ENCODE data around the gene CNTN2.

CNTN2 gene

DNA sequence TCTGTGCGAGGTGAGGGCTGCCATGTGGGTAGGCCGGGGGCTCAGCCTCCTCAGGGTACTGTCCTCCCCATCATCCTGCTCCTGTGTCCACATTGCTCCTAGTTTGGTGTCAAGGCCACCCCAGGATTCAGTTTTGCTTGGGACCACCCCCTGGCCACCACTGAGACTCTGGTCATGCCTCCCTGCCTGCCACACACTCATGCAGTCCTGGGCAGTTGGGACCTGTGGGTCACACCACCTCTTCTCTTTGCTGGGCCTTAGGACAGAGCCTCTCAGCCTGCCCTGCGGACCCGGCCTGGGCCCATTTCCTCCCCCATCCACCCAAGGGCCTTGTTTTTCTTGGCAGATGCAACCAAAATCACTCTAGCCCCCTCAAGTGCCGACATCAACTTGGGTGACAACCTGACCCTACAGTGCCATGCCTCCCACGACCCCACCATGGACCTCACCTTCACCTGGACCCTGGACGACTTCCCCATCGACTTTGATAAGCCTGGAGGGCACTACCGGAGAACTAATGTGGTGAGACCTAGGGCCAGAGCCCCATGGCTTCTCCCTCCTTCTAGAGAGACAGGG lies 21.8 kb downstream of the CNTN2 start:
- no peak overlapping the region for H3K4me3 ChIP-seq (ENCODE audit: low read depth, low read length)
- TF ChIP-seq, protein P1, sequence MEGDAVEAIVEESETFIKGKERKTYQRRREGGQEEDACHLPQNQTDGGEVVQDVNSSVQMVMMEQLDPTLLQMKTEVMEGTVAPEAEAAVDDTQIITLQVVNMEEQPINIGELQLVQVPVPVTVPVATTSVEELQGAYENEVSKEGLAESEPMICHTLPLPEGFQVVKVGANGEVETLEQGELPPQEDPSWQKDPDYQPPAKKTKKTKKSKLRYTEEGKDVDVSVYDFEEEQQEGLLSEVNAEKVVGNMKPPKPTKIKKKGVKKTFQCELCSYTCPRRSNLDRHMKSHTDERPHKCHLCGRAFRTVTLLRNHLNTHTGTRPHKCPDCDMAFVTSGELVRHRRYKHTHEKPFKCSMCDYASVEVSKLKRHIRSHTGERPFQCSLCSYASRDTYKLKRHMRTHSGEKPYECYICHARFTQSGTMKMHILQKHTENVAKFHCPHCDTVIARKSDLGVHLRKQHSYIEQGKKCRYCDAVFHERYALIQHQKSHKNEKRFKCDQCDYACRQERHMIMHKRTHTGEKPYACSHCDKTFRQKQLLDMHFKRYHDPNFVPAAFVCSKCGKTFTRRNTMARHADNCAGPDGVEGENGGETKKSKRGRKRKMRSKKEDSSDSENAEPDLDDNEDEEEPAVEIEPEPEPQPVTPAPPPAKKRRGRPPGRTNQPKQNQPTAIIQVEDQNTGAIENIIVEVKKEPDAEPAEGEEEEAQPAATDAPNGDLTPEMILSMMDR (IDR thresholded peaks at IDR 0.05; ENCODE audit: borderline replicate concordance, insufficient read depth, low read depth, low read length) = no peak

- H3K4me3 ChIP-seq (ENCODE audit: low read depth, low read length) = no peak overlapping the region
- TF ChIP-seq, protein P1 (IDR thresholded peaks at IDR 0.05; ENCODE audit: borderline replicate concordance, insufficient read depth, low read depth, low read length) = no peak
These were observed 22.7 kb downstream of the CNTN2 start for GRCh38 chr1:205065666-205066065.

- no peak overlapping the region for H3K4me3 ChIP-seq (ENCODE audit: low read depth, low read length)
- TF ChIP-seq, protein P1 (IDR thresholded peaks at IDR 0.05; ENCODE audit: borderline replicate concordance, insufficient read depth, low read depth, low read length) = no peak
These were observed 23.3 kb downstream of the CNTN2 start for GRCh38 chr1:205066141-205066818.

- no peak overlapping the region for H3K4me3 ChIP-seq (ENCODE audit: low read depth, low read length)
- TF ChIP-seq, protein P1 (IDR thresholded peaks at IDR 0.05; ENCODE audit: borderline replicate concordance, insufficient read depth, low read depth, low read length) = no peak
These were observed 24.0 kb downstream of the CNTN2 start for GRCh38 chr1:205067031-205067430.

- no peak overlapping the region for H3K4me3 ChIP-seq (ENCODE audit: low read depth, low read length)
- TF ChIP-seq, protein P1 (IDR thresholded peaks at IDR 0.05; ENCODE audit: borderline replicate concordance, insufficient read depth, low read depth, low read length) = no peak
These were observed 25.0 kb downstream of the CNTN2 start for GRCh38 chr1:205068001-205068400.

DNA sequence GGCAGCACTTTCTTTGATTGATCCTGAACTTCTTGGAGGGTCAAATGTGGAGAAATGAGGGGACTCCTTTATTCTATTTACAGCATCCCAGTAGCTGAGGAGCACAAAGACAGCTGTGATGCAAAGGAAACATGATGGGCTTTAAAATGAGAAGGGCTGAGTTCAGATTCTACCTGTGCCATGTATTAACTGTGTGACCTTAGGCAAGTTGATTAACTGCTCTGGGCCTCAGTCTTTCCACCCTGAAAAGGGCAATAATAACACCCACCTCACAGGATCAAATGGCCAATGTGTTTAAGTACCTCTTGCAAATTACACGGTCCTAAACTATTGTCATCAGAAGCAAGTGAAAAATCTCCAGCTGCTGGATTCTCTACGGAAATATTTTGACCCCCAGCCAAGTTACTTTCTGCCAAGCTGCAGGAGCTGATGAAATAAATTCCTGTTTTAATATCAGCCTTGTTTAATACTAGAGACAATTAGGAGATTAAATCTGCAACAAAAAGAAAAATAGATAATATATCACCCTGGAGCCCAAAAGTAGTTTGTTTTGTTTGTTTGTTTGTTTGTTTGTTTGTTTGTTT lies 25.5 kb downstream of the CNTN2 start:
- TF ChIP-seq, protein P1 (IDR thresholded peaks at IDR 0.05; ENCODE audit: borderline replicate concordance, insufficient read depth, low read depth, low read length) = no peak
- H3K4me3 ChIP-seq (ENCODE audit: low read depth, low read length) = no peak overlapping the region

Measured in GM12875 (cell line).